SKM-1 (cell line): ENCODE results near the gene RALB.
"Not testable (repeated sequence)": the region's sequence is repeated elsewhere in the genome, so short reads cannot be mapped to it uniquely, and the experiment has no call there.

ENCODE experiments used
- DNase-seq: peaks from one replicate; lab custom pipeline; 2025; ENCODE audit not compliant: unreplicated experiment; lab: John Stamatoyannopoulos, UW

Gene RALB

GRCh38 chr2:120290737-120291136 lies 38.1 kb downstream of the RALB start:
- DNase-seq: no peak

DNA sequence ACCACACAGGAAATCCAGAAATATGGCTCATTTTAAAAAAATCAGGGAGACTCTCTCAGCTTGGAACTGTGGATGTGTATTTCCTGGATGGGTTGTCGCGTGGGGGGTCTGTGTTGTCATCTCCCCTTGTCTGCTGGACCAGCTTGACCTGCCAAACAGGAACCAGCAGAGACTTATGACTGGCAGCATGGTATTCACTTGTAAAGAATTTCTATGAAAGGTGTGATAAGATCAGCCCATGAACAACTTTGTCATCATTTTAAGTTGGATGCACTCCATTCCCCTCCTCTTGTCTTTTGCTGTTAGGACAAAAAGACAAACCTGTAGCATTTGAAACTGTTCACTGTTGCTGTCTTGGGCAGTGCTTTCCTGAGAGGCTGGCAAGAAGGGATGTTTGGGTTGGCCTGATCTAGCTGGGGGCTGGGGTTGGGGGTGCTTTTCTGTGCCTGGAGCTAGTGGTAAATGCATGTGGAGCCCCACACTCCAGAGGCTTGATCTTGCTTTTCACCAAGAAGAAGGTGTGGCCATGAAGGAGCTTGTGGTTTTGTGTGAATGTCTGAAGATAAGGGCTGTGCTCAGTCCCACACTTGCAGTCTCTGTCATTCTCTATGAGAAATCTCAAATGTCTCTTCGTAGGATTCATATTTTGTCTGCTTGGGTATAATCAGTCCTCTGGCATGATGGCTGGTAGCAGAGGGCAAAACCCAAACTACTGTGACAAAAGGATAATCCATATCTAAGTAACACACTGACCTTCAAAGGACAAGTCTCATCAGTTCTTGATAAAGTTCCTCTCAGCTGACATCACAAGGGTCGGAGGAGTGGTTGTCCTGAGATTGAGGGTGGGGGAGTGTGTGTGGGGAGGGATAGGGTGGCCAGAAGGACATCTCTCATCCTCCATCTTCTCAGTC lies 39.0 kb downstream of the RALB start:
- DNase-seq: no peak

DNA sequence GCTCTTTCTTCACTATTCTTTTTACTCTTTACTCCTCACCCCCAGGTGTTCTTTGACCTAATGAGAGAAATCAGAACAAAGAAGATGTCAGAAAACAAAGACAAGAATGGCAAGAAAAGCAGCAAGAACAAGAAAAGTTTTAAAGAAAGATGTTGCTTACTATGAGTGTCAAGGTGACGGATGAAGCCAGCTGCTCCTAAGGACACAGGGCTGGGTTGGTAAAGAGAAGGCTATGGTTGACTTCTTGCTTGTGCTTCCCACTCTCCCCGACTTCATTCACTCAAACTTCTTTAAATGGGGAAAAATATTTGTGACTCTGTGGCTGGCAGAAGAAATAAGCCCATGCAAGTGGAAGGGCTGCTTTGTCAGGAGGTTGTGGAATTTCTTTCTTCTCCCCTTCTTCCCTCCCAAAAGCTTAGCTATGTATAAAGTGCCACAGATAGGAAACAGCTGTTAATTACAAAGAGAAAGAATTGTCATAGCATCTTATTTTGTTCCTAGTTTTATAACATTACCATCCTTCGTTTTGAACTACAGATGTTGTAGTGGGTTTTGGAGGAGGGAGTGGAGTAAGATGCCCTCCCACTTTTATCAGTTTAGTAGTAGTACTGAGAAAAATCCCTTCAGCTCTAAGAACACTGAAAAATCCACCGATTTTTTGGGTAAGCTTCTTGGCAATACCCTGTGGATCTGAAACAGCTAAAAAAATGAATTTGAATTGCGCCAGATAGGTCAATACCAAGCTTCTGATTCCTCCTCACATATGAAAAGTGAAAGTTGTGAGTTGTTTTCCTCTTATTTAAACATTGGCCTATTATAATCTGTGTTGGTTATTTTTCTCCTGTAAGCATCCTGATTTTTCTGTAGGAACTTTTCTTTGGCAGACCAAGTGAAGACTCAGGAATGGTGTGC lies 40.7 kb downstream of the RALB start:
- DNase-seq: no peak

DNA sequence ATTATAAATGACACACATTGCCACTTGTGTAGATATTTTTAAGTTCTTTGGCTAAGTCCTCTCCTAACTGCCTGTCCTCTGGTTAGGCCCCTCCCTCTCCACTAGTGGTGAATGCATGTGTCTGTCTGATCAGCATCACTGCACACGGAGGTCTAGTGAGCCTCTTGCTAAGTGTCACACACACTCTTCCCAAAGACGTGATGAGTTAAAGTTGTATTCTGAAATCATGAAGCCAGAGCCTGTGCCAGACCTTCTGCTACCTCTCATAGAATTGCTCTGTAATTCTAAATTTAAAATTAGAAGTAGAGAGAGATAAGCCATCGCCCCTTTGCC lies 41.3 kb downstream of the RALB start:
- DNase-seq: no peak

DNA sequence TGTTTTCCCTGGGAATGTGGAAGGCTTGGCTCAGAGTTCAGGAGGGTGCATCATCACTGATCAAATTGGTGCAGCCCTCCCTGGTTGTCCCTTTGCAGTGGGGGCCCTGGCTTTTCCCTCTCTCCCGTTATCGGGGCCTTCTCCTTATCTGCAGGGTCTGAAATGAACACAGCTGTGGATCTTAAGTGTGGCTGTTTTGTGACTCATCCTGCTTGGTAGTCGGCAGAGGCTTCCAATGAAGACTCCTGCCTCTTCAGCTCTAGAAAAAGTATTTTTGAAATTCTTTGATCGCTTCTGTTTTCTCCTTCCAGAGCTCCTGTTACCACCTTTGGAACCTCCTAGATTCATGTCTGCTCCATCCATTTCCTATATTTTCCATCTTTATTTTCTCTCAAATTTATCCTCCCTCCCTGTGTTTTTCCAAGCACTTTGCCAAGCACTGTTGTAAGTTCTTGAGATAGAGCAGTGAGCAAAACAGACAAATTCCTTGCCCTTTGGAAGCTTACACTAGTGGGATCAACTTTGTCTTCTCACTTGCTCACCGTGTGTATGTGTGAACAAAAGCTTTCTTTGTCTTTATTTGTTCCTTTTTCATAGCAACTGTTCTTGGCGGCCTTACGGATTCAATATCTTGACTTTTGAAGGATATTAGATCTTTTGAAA lies 45.7 kb downstream of the RALB start:
- DNase-seq: no peak

DNA sequence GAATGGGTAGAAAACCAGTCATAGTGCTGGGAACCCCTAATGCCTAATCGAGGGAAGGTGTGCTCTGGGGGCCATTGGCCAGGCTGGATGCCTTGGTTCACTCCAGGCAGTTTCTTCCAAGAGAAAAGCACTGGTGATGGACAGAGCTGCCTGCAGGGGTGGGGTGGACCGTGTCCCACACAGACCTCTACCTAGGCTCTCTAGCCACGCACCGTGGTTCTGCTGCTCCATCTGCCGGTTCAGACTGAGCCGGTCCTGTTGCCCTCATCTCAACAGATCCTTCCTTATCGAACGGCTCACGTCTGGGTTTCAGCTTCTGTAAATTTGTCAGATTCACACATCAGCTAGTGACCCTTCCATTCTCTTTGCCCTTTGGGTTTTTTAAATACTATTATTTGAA lies 46.4 kb downstream of the RALB start:
- DNase-seq: no peak

- DNase-seq: no peak
Measured at GRCh38 chr2:120299561-120299960, 46.9 kb downstream of the RALB start.

- DNase-seq: no peak
Measured at GRCh38 chr2:120300385-120300784, 47.7 kb downstream of the RALB start.

- DNase-seq: no peak
Measured at GRCh38 chr2:120301284-120301683, 48.6 kb downstream of the RALB start.

- DNase-seq: no peak
Measured at GRCh38 chr2:120302301-120302700, 49.6 kb downstream of the RALB start.

DNA sequence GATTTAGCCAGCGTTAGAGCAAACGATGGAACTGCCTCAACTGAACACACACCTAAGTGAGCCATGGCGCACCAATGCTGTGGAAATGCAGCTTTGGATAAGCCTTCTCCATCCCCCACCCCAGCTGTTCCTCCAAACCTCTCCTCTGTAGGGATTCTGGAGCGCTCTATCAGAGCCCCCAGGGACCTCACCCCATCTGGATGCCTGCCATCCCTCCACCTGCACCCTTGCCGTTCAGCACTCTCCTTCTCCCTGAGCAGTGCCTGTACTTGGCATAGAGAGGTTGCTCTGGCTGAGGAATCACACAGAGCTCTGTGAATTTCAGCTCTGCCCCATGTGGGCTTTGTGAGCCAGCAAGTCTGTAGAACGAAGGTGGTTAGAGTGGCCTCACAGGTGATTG lies 50.5 kb downstream of the RALB start:
- DNase-seq: no peak

GRCh38 chr2:120305296-120305695 lies 52.6 kb downstream of the RALB start:
- DNase-seq: no peak

DNA sequence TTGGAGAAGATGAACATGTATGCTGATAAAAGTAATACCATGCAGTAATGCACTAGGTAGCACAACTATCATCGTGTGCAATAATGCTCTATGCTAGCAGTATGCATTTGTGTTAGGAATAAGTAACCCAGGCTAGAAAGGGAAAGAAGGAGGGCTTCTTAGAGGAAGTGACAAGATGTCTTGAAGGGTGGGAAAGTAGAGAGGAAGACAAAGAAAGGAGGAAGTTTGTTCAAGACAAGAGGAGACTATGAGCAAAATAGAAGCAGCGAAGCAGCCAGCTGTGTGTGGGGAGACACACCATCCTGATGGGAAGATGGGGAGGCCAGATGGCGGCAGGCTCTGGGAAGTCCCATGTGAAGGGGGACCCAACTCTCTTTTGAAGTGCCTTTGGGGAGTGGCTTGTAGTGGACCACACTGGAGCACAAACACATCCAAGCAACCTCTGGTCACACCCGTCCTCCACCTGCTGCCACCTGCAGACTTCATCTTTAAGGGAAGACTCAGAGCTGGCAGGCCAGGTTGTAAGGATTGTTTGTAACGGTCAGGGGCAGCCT lies 53.4 kb downstream of the RALB start:
- DNase-seq: no peak

GRCh38 chr2:120307482-120307881 lies 54.8 kb downstream of the RALB start:
- DNase-seq: no peak

DNA sequence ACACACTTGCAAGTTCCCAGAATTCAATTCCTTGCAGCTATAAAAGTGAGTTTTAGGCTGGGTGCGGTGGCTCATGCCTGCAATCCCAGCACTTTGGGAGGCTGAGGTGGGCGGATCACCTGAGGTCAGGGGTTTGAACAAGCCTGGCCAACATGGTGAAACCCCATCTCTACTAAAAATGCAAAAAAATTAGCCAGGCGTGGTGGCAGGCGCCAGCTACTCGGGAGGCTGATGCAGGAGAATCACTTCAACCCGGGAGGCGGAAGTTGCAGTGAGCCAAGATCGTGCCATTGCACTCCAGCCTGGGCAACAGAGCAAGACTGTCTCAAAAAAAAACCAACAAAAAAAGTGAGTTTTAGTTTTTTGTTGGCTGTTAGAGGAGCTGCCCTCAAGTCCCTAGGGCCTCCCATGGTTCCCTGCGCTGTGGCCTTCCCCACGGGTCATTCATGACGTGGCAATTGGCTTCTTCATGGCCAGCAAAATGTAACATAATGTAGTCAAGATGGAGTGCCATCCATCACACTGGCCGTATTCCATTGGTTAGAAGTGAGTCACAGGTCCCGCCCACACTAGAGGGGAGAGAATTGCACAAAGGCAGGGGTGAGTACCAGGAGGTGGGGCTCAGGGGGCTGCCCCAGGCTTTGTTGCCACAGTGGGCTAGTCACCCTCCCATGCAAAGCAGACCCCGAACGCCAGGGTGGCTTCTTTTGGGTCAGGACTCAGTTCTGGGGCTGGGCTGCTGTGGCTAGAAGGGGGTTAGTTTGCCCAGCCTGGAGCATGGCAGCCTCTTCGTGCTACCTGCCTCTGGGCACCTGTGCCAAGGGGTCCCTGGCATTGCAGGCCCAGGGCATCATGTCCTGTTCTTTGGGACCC lies 55.6 kb downstream of the RALB start:
- no peak for DNase-seq

GRCh38 chr2:120310136-120310535 lies 57.5 kb downstream of the RALB start:
- DNase-seq: no peak

GRCh38 chr2:120310841-120311240 lies 58.2 kb downstream of the RALB start:
- DNase-seq: not testable (repeated sequence)

DNA sequence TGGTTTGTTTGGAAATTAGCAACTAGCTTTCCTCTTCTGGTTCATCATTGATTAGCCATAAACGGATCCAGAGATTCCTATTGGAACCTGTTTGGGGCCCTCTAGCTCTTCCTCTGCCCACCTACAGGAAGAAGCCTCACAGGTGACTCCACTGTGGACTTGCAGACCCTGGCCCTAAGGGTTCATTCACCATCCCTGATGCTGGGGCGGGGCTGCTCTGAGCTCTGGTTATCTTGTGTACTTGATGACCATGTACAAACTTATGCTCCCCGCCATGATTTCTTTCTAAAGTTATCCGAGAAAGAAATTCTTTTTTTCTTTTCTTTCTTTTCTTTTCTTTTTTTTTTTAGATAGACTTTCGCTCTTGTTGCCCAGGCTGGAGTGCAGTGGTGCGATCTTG lies 59.4 kb downstream of the RALB start:
- DNase-seq: no peak

DNA sequence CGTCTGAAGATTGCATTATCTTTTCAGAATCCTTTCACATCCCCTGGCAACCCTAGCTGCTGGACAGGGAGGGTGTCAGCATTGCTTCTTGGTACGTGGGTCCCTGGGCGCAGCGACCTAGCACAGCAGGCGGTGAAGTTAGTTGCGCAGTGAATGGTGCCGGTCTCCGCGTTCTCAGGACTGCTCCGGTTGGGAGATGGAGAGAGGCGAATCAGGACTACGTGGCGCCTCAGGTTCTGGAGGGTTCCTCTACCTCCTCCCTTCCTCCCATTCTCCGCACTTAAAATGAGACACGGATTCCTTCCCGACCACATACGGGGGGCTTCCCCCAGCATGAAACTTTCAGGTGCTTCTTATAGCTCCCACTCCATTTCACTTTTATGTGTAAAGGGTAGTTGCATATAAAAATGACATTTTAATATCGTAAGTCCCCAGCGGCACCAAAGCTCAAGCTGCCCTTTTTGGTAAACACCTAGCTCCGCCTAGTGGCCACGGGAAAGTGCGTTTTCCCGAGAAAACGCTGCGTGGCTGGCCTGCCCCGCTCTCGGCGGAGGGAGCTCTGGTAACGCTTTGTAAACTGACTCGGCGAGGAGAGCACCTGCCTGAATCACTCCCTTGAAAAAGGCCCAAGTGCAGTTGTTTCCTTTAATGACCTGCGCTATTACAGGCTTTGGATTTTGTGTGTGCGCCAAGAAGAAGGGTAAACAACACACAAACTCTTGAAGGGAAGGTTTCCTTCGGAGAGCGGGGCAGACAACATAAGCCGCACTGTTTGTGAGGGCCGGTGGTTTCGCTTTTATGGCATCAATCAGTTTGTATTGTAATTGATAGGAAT lies 60.4 kb downstream of the RALB start:
- peak; percentile 34 for DNase-seq
